ENCODE results near the gene PAPPA2.

The PAPPA2 gene

DNA sequence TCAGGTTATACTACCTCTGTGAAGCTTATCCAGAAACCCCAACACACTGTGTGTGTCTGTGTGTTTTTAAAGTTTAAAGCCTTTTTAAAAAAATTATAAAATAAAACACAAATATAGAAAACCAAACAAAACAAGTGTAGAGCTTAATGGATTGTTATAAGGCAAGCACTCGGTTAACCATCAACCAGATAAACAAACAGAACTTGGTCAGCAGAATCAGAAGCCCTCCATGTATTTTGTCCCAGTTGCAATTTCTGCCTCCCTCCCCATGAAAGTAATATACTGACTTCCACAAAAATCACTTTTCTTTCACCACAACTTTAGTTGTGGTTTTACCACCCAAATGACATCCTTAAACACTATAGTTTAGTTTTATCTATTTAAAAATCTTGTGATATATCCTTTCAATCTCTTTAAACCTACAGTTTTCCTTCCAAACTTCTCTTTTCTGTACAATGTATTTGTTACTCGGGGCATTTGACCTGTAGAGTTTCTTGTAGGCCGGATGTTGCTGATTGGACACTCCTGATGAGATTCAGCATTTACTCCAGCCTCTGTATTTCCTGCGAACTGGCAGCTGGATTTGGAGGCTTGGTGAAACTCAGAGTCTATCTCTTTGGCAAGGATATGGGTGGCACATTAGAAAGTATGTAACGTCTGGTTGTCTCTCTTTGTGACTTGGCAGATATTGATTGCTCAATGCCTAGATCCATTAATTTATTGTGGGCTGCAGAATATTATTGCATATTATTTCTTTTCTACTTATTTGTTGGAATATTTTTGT, 8.6 kb downstream of the PAPPA2 start:
- no peak overlapping the region for H3K27ac ChIP-seq (ENCODE audit: low read length)
- H2AFZ ChIP-seq (ENCODE audit: low read depth, low read length) = no peak overlapping the region
- no peaks in the 10 kb centered on the region for H3K79me2 ChIP-seq (ENCODE audit: low read length)
- H3K4me3 ChIP-seq (ENCODE audit: low read length) = no peak overlapping the region
- peaks cover 46% of the 10 kb centered on the region for H3K27me3 ChIP-seq (ENCODE audit: low read depth, low read length)
- no peaks in the 10 kb centered on the region for H3K9me3 ChIP-seq (ENCODE audit: insufficient read depth, low read length)
- no peaks in the 10 kb centered on the region for H3K4me1 ChIP-seq (ENCODE audit: low read length)
- H3K36me3 ChIP-seq (replicated peaks; ENCODE audit: low read depth, low read length) = no peaks in the 10 kb centered on the region
- no peak overlapping the region for H3K9ac ChIP-seq (ENCODE audit: low read length)
- TF ChIP-seq, protein P1, sequence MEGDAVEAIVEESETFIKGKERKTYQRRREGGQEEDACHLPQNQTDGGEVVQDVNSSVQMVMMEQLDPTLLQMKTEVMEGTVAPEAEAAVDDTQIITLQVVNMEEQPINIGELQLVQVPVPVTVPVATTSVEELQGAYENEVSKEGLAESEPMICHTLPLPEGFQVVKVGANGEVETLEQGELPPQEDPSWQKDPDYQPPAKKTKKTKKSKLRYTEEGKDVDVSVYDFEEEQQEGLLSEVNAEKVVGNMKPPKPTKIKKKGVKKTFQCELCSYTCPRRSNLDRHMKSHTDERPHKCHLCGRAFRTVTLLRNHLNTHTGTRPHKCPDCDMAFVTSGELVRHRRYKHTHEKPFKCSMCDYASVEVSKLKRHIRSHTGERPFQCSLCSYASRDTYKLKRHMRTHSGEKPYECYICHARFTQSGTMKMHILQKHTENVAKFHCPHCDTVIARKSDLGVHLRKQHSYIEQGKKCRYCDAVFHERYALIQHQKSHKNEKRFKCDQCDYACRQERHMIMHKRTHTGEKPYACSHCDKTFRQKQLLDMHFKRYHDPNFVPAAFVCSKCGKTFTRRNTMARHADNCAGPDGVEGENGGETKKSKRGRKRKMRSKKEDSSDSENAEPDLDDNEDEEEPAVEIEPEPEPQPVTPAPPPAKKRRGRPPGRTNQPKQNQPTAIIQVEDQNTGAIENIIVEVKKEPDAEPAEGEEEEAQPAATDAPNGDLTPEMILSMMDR (IDR thresholded peaks at IDR 0.05; ENCODE audit: low read depth, low read length) = no peak
- no peak for TF ChIP-seq EZH2phosphoT487 (IDR thresholded peaks at IDR 0.05; ENCODE audit: low read depth)
- H4K20me1 ChIP-seq (ENCODE audit: insufficient read depth, low read length) = no peaks in the 10 kb centered on the region
- H3K4me2 ChIP-seq (ENCODE audit: low read length) = no peak overlapping the region

DNA sequence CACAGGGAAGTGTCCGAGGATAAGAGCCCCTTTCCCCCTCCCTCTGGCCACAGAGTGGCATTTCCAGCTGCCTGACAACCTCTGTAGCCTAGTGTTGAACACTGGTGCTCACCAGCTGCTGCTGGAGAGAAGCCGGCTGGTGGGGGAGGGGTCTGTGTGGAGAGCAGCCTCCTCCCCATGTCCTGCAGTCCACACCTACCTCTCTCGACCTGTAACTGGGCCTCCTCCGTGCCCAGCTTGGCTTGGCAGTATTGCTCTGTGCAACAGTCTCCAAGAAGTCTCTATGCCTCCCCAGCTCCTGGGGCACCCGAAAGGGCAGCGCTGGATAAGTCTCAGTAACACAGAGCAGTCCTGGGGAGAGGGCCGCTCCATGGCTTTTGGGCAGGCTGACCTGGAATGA, 17.0 kb downstream of the PAPPA2 start:
- no peak for TF ChIP-seq EZH2phosphoT487 (IDR thresholded peaks at IDR 0.05; ENCODE audit: low read depth)
- TF ChIP-seq, protein P1 (IDR thresholded peaks at IDR 0.05; ENCODE audit: low read depth, low read length) = no peak
- Histone ChIP-seq H3K79me2 (ENCODE audit: low read length) (no peaks in the 10 kb centered on the region), H3K4me1 (ENCODE audit: low read length) (peaks cover 12% of the 10 kb centered on the region), H3K27me3 (ENCODE audit: low read depth, low read length) (peaks cover 17% of the 10 kb centered on the region; the same call in 1 of the 2 replicates), H3K36me3 (replicated peaks; ENCODE audit: low read depth, low read length) (no peaks in the 10 kb centered on the region), H3K27ac (ENCODE audit: low read length) (no peak overlapping the region), H2AFZ (ENCODE audit: low read depth, low read length) (no peak overlapping the region), H4K20me1 (ENCODE audit: insufficient read depth, low read length) (no peaks in the 10 kb centered on the region), H3K4me3 (ENCODE audit: low read length) (no peak overlapping the region), H3K9me3 (ENCODE audit: insufficient read depth, low read length) (no peaks in the 10 kb centered on the region), H3K4me2 (ENCODE audit: low read length) (no peak overlapping the region), H3K9ac (ENCODE audit: low read length) (no peak overlapping the region)

DNA sequence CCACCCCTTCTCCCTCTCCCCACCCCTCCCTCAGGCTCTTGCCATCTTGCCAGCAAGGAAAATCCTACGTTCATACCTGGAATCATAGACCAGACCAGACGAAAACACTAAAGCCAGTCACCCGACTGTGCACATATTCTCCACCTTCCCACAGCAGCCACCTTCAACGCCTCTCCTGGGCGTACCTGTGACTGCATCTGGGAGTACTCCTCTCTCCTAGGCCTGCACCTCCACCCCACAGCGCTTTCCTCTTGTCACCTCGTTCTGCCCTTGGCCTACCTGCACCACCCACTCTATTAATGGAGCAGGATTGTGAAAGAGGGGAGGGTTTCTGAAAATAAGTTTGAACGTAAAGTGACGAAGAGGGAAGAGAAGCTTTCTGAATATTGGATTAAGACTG, 17.8 kb downstream of the PAPPA2 start:
- no peak overlapping the region for H3K4me2 ChIP-seq (ENCODE audit: low read length)
- TF ChIP-seq EZH2phosphoT487 (IDR thresholded peaks at IDR 0.05; ENCODE audit: low read depth) = no peak
- TF ChIP-seq, protein P1 (IDR thresholded peaks at IDR 0.05; ENCODE audit: low read depth, low read length) = no peak
- peaks cover 12% of the 10 kb centered on the region for H3K4me1 ChIP-seq (ENCODE audit: low read length)
- no peak overlapping the region for H3K27ac ChIP-seq (ENCODE audit: low read length)
- H3K79me2 ChIP-seq (ENCODE audit: low read length) = no peaks in the 10 kb centered on the region
- no peak overlapping the region for H2AFZ ChIP-seq (ENCODE audit: low read depth, low read length)
- no peaks in the 10 kb centered on the region for H3K9me3 ChIP-seq (ENCODE audit: insufficient read depth, low read length)
- H3K4me3 ChIP-seq (ENCODE audit: low read length) = no peak overlapping the region
- no peak overlapping the region for H3K9ac ChIP-seq (ENCODE audit: low read length)
- H3K36me3 ChIP-seq (replicated peaks; ENCODE audit: low read depth, low read length) = no peaks in the 10 kb centered on the region
- no peaks in the 10 kb centered on the region for H4K20me1 ChIP-seq (ENCODE audit: insufficient read depth, low read length)
- H3K27me3 ChIP-seq (ENCODE audit: low read depth, low read length) = peaks cover 11% of the 10 kb centered on the region; the same call in 1 of the 2 replicates

DNA sequence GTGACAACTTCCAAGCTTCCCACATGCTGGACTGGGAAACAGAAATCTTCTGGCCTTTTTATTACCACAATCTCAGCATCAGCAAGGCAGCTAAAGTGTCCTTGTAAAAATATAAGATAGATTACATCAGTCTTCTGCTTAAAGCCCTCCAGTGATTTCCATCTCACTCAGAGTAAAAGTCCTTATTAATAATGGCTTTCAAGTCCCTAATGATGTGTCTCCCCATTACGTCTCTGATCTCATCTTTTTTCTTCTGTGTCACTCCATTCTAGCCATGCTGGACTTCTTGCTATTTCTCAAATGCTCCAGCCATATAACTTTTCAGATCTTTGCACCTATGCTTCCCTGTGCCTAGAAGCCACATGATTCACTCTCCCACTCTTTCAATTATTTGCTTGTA, 22.1 kb downstream of the PAPPA2 start:
- Histone ChIP-seq H3K9ac (ENCODE audit: low read length) (no peak overlapping the region), H3K79me2 (ENCODE audit: low read length) (no peaks in the 10 kb centered on the region), H2AFZ (ENCODE audit: low read depth, low read length) (no peak overlapping the region), H3K36me3 (replicated peaks; ENCODE audit: low read depth, low read length) (no peaks in the 10 kb centered on the region), H3K4me1 (ENCODE audit: low read length) (peaks cover 12% of the 10 kb centered on the region), H3K9me3 (ENCODE audit: insufficient read depth, low read length) (no peaks in the 10 kb centered on the region), H3K27me3 (ENCODE audit: low read depth, low read length) (peaks cover 2% of the 10 kb centered on the region; the same call in 1 of the 2 replicates), H3K27ac (ENCODE audit: low read length) (no peak overlapping the region), H4K20me1 (ENCODE audit: insufficient read depth, low read length) (no peaks in the 10 kb centered on the region), H3K4me3 (ENCODE audit: low read length) (no peak overlapping the region), H3K4me2 (ENCODE audit: low read length) (no peak overlapping the region)
- TF ChIP-seq EZH2phosphoT487 (IDR thresholded peaks at IDR 0.05; ENCODE audit: low read depth) = no peak
- TF ChIP-seq, protein P1 (IDR thresholded peaks at IDR 0.05; ENCODE audit: low read depth, low read length) = no peak

All from OCI-LY3 (cell line).